Sigmoid colon (tissue), 4 donors: ENCODE measurements around the gene SPON2.

Source experiments
- EP300 ChIP-seq, 4 donors: sonication (generic); formaldehyde crosslinking; IDR thresholded peaks; one replicate each; pipeline ENCODE4 v1.6.1; 2017; ENCODE audit warnings: antibody characterized with exemption in 4 of 4
- POLR2A ChIP-seq, 2 donors: fragments of 450-650 bp; IDR thresholded peaks; one replicate each; pipeline ENCODE4 v1.6.1; 2016; ENCODE audit warnings: antibody characterized with exemption in 2 of 2, mild to moderate bottlenecking in 2 of 2, moderate library complexity in 2 of 2
- POLR2AphosphoS5 ChIP-seq, 4 donors: sonication (generic); formaldehyde crosslinking; IDR thresholded peaks; one replicate each; pipeline ENCODE4 v1.6.1; 2017; ENCODE audit warnings: antibody characterized with exemption in 4 of 4
- TF ChIP-seq, protein P1 (sequence below), 4 experiments: fragments of 450-650 bp in 3 of 4; fragments of 200-600 bp in 1 of 4; IDR thresholded peaks; one replicate each; pipeline ENCODE4 v1.5.1; 2016 to 2019; ENCODE audit warnings: antibody characterized with exemption in 4 of 4, mild to moderate bottlenecking in 3 of 4, moderate library complexity in 2 of 4

- TF ChIP-seq EP300 (IDR thresholded peaks at IDR 0.05) (no peak), POLR2A (IDR thresholded peaks at IDR 0.05) (no peak), POLR2AphosphoS5 (IDR thresholded peaks at IDR 0.05) (no peak)
- TF ChIP-seq, protein P1, sequence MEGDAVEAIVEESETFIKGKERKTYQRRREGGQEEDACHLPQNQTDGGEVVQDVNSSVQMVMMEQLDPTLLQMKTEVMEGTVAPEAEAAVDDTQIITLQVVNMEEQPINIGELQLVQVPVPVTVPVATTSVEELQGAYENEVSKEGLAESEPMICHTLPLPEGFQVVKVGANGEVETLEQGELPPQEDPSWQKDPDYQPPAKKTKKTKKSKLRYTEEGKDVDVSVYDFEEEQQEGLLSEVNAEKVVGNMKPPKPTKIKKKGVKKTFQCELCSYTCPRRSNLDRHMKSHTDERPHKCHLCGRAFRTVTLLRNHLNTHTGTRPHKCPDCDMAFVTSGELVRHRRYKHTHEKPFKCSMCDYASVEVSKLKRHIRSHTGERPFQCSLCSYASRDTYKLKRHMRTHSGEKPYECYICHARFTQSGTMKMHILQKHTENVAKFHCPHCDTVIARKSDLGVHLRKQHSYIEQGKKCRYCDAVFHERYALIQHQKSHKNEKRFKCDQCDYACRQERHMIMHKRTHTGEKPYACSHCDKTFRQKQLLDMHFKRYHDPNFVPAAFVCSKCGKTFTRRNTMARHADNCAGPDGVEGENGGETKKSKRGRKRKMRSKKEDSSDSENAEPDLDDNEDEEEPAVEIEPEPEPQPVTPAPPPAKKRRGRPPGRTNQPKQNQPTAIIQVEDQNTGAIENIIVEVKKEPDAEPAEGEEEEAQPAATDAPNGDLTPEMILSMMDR (IDR thresholded peaks at IDR 0.05) = no peak
These were observed 32.5 kb downstream of the SPON2 start for GRCh38 chr4:1139860-1140259.
